ENCODE results near the gene FBXO44.

Gene FBXO44

GRCh38 chr1:11650331-11650991 lies 4.2 kb upstream of the FBXO44 start (continued):
- TF ChIP-seq CTCF (tag by site-specific recombination; IDR thresholded peaks at IDR 0.05) (peak; percentile 99), ZNF521 (tag by site-specific recombination; IDR thresholded peaks at IDR 0.05) (no peak), ZNF2 (tag by site-specific recombination; IDR thresholded peaks at IDR 0.05) (peak; percentile 61; the same call in 1 of the 2 replicates), EGR2 (tag by site-specific recombination; IDR thresholded peaks at IDR 0.05; ENCODE audit: low read depth) (peak; percentile 93), ZNF362 (tag by site-specific recombination; IDR thresholded peaks at IDR 0.05) (no peak), GLI4 (tag by site-specific recombination; IDR thresholded peaks at IDR 0.05) (no peak), HOXD13 (CRISPR knock-in tag; IDR thresholded peaks at IDR 0.05; ENCODE audit: borderline replicate concordance) (no peak), ZNF155 (tag by site-specific recombination; IDR thresholded peaks at IDR 0.05) (no peak), ZSCAN4 (tag by site-specific recombination; IDR thresholded peaks at IDR 0.05) (no peak), ZNF24 (tag by site-specific recombination; IDR thresholded peaks at IDR 0.05) (peak; percentile 85), ZNF18 (tag by site-specific recombination; IDR thresholded peaks at IDR 0.05) (no peak), ZNF585B (tag by site-specific recombination; IDR thresholded peaks at IDR 0.05) (0 out of 2 replicates have a peak, but pooled peaks have one; percentile 19)

GRCh38 chr1:11651017-11651416 lies 3.7 kb upstream of the FBXO44 start:
- Histone ChIP-seq H3K36me3 (ENCODE audit: control insufficient read depth in 2 of 2, insufficient read depth in 1 of 2, low read length in 2 of 2) (peaks cover 0 to 5% of the 10 kb centered on the region in 2 experiments; a peak in 1 of 3 replicates), H3K4me1 (ENCODE audit: control insufficient read depth, insufficient read depth, low read length) (no peaks in the 10 kb centered on the region), H3K9me3 (ENCODE audit: control insufficient read depth, insufficient read depth, low read depth, low read length) (no peaks in the 10 kb centered on the region), H3K27ac (ENCODE audit: extremely low read depth, low read depth, low read length) (no peak overlapping the region), H3K4me3 (ENCODE audit: low read depth, low read length) (no peak overlapping the region)
- no peak for TF ChIP-seq ZNF19 (tag by site-specific recombination; IDR thresholded peaks at IDR 0.05; ENCODE audit: low read depth)
- no peak for TF ChIP-seq ZNF514 (tag by site-specific recombination; IDR thresholded peaks at IDR 0.05)
- no peak for TF ChIP-seq ZNF707 (tag by site-specific recombination; IDR thresholded peaks at IDR 0.05)
- TF ChIP-seq ZNF214 (tag by site-specific recombination; IDR thresholded peaks at IDR 0.05; ENCODE audit: borderline replicate concordance), result no peak
- no peak for TF ChIP-seq YY2 (tag by site-specific recombination; IDR thresholded peaks at IDR 0.05)
- TF ChIP-seq ZNF639 (tag by site-specific recombination; IDR thresholded peaks at IDR 0.05), result no peak
- TF ChIP-seq ZNF660 (tag by site-specific recombination; IDR thresholded peaks at IDR 0.05), result no peak
- TF ChIP-seq TSHZ1 (tag by site-specific recombination; IDR thresholded peaks at IDR 0.05; ENCODE audit: borderline replicate concordance), result no peak
- no peak for TF ChIP-seq OVOL3 (tag by site-specific recombination; IDR thresholded peaks at IDR 0.05)
- TF ChIP-seq ZBTB8A (tag by site-specific recombination; IDR thresholded peaks at IDR 0.05), result no peak
- ChIA-PET CTCF (interaction anchor here (0.6 to 3.0 kb wide), 13 partner anchors 13 to 1005 kb away, joined by 3 to 29 read pairs (median 4); partner anchors contain the start of gene FBXO6), POLR2A (interaction anchor here (0.6 to 1.9 kb wide), 3 partner anchors 13 to 580 kb away, joined by 6 to 11 read pairs (median 8); partner anchors contain the start of gene FBXO6)
